RWPE1 (cell line): ENCODE measurements around the gene FOCAD.

Source experiments
- CTCF ChIA-PET: fragments of 350-600 bp; sonication (Branson Sonifier 250); formaldehyde crosslinking; extraction: SDS; loops from one replicate; lab custom pipeline; 2021; lab: Yijun Ruan, JAX
- POLR2A ChIA-PET: fragments of 400-600 bp; formaldehyde crosslinking; extraction: SDS; loops from one replicate; lab custom pipeline; 2020; ENCODE audit warnings: antibody characterized with exemption; ENCODE audit not compliant: low non-redundant PET; lab: Yijun Ruan, JAX
- DNase-seq: peaks from one replicate; pipeline ENCODE4 v3.0.0; 2012; ENCODE audit warnings: low spot score
- H3K27ac ChIP-seq: fragments of 450-650 bp; 2 replicates; pipeline ENCODE4 v1.5.1; 2017
- CTCF ChIP-seq: fragments of 450-650 bp; conservative IDR thresholded peaks from 2 replicates; pipeline ENCODE4 v1.5.1; 2017; ENCODE audit warnings: low read depth, mild to moderate bottlenecking

The FOCAD gene

GRCh38 chr9:20880675-20881074 is 196.6 kb downstream of the FOCAD start:
- DNase-seq = no peak
- ChIA-PET CTCF (interaction anchor here (0.6 kb wide), 1 partner anchor 92 kb away, joined by 4 read pairs; no protein-coding TSS in a partner anchor), POLR2A (no interaction called here)
- TF ChIP-seq CTCF = 0 out of 2 replicates have a peak, but pooled peaks have one; percentile 10
- no peak overlapping the region for H3K27ac ChIP-seq

GRCh38 chr9:20884985-20885593 is 201.0 kb downstream of the FOCAD start:
- TF ChIP-seq CTCF = peak; percentile 67

GRCh38 chr9:20898885-20899554 is 215.0 kb downstream of the FOCAD start:
- DNase-seq = peak; percentile 5
- POLR2A ChIA-PET = no interaction called here

More at GRCh38 chr9:20884985-20885593, 201.0 kb downstream of the FOCAD start:
- ChIA-PET CTCF (interaction anchor here (0.9 to 2.0 kb wide), 3 partner anchors 9 to 527 kb away, joined by 3 to 6 read pairs (median 4); no protein-coding TSS in a partner anchor), POLR2A (no interaction called here)
- DNase-seq = peak; percentile 18
- H3K27ac ChIP-seq = no peak overlapping the region

GRCh38 chr9:20903212-20903611 is 219.2 kb downstream of the FOCAD start:
- ChIA-PET CTCF (no interaction called here), POLR2A (no interaction called here)
- TF ChIP-seq CTCF = no peak
- DNase-seq = no peak
- H3K27ac ChIP-seq = no peak overlapping the region

More at GRCh38 chr9:20898885-20899554, 215.0 kb downstream of the FOCAD start:
- CTCF ChIA-PET = no interaction called here
- no peak for TF ChIP-seq CTCF
- no peak overlapping the region for H3K27ac ChIP-seq

GRCh38 chr9:20904995-20905394 is 220.9 kb downstream of the FOCAD start:
- ChIA-PET CTCF (no interaction called here), POLR2A (no interaction called here)
- H3K27ac ChIP-seq = no peak overlapping the region
- no peak for DNase-seq
- no peak for TF ChIP-seq CTCF

GRCh38 chr9:20906326-20906725 is 222.3 kb downstream of the FOCAD start:
- no peak for DNase-seq
- no peak overlapping the region for H3K27ac ChIP-seq
- POLR2A ChIA-PET = no interaction called here
- CTCF ChIA-PET = no interaction called here
- TF ChIP-seq CTCF = no peak
